Common myeloid progenitor, CD34-positive (primary cell): ENCODE measurements around the gene FCSK.

ENCODE experiments used
- CTCF ChIA-PET: fragments of 350-600 bp; sonication (Branson Sonifier 250); formaldehyde crosslinking; loops from one replicate; lab custom pipeline; 2021; ENCODE audit warnings: antibody characterized with exemption; lab: Charles Lee
- POLR2A ChIA-PET: fragments of 350-600 bp; sonication (Branson Sonifier 250); formaldehyde crosslinking; loops from one replicate; lab custom pipeline; 2021; ENCODE audit warnings: antibody characterized with exemption; lab: Charles Lee
- DNase-seq, 3 donors: peaks; one replicate each; pipeline versions ENCODE4 v3.0.0 to v3.0.0-alpha.2; 2013
- H3K27ac ChIP-seq, 2 experiments: 1 replicate in 1 of 2; 2 replicates in 1 of 2; pipeline ENCODE4 v1.7.0; 2013; ENCODE audit warnings: inconsistent platforms in 2 of 2, low read length in 2 of 2, mild to moderate bottlenecking in 2 of 2, low read depth in 1 of 2, moderate library complexity in 1 of 2; ENCODE audit not compliant: severe bottlenecking in 2 of 2, insufficient read depth in 1 of 2, poor library complexity in 1 of 2
- H3K27me3 ChIP-seq, 5 experiments: replicated peaks in 2 of 5; 1 replicate in 3 of 5; 2 replicates in 2 of 5; pipeline versions ENCODE4 v1.6.1 to v1.7.0; 2013; ENCODE audit warnings: low read length in 4 of 5, mild to moderate bottlenecking in 2 of 5, moderate library complexity in 2 of 5, inconsistent platforms in 1 of 5; ENCODE audit not compliant: insufficient read depth in 5 of 5, control insufficient read depth in 4 of 5
- H3K36me3 ChIP-seq, 4 experiments: 1 replicate in 2 of 4; 2 replicates in 2 of 4; pipeline versions ENCODE4 v1.6.1 to v1.7.0; 2013; ENCODE audit warnings: low read length in 3 of 4, control low read depth in 1 of 4, mild to moderate bottlenecking in 1 of 4; ENCODE audit not compliant: control insufficient read depth in 4 of 4, insufficient read depth in 4 of 4
- H3K4me1 ChIP-seq, 4 experiments: 1 replicate in 3 of 4; 2 replicates in 1 of 4; pipeline versions ENCODE4 v1.6.1 to v1.7.1; 2013; ENCODE audit warnings: low read length in 3 of 4, mild to moderate bottlenecking in 3 of 4, control low read depth in 1 of 4, inconsistent platforms in 1 of 4, moderate library complexity in 1 of 4; ENCODE audit not compliant: control insufficient read depth in 4 of 4, insufficient read depth in 4 of 4; ENCODE audit errors: control extremely low read depth in 1 of 4
- H3K4me3 ChIP-seq, 7 experiments: 1 replicate in 4 of 7; 2 replicates in 3 of 7; pipeline versions ENCODE4 v1.5.1 to v1.7.0; 2013; ENCODE audit warnings: mild to moderate bottlenecking in 7 of 7, low read length in 6 of 7, moderate library complexity in 6 of 7, inconsistent platforms in 2 of 7, low read depth in 2 of 7, control low read depth in 1 of 7; ENCODE audit not compliant: insufficient read depth in 4 of 7, control insufficient read depth in 1 of 7; ENCODE audit errors: extremely low read depth in 1 of 7
- H3K9me3 ChIP-seq, 5 experiments: 1 replicate in 4 of 5; 2 replicates in 1 of 5; pipeline versions ENCODE4 v1.6.1 to v1.7.1; 2013; ENCODE audit warnings: low read length in 4 of 5, mild to moderate bottlenecking in 2 of 5, inconsistent platforms in 1 of 5, low read depth in 1 of 5, moderate library complexity in 1 of 5; ENCODE audit not compliant: control insufficient read depth in 4 of 5, insufficient read depth in 2 of 5; ENCODE audit errors: control extremely low read depth in 1 of 5
- WGBS: methylation state at CpG from one replicate; pipeline ENCODE4 v1.1.5; 2013; ENCODE audit not compliant: insufficient coverage; 5-methylcytosine and 5-hydroxymethylcytosine counted together

Gene FCSK

GRCh38 chr16:70453117-70453891, 1.1 kb upstream of the FCSK start:
- peaks cover 6 to 12% (median 7%) of the 10 kb centered on the region in 4 experiments for H3K4me1 ChIP-seq
- DNase-seq = no peak
- H3K27me3 ChIP-seq = peaks cover 0 to 12% (median 0%) of the 10 kb centered on the region in 5 experiments
- peak overlapping the region in 1 of 2 experiments; percentile 99 for H3K27ac ChIP-seq
- peak overlapping the region in 6 of 7 experiments; percentile 81 to 93 (median 86) for H3K4me3 ChIP-seq
- ChIA-PET CTCF (interaction anchor here (1.0 to 2.1 kb wide), 9 partner anchors 11 to 76 kb away, joined by 3 to 10 read pairs (median 4); no protein-coding TSS in a partner anchor), POLR2A (interaction anchor here (1.0 kb wide), 1 partner anchor 19 kb away, joined by 3 read pairs; no protein-coding TSS in a partner anchor)
- no peaks in the 10 kb centered on the region for H3K9me3 ChIP-seq
- 98% methylated on average over 8 of the region's 11 CpGs for WGBS
- H3K36me3 ChIP-seq = no peaks in the 10 kb centered on the region

GRCh38 chr16:70453892-70454221, 538 bp upstream of the FCSK start:
- Histone ChIP-seq H3K36me3 (no peaks in the 10 kb centered on the region), H3K27ac (peak overlapping the region; percentile 99), H3K9me3 (no peaks in the 10 kb centered on the region), H3K4me1 (peaks cover 6 to 12% (median 7%) of the 10 kb centered on the region in 4 experiments), H3K27me3 (peaks cover 0 to 12% (median 0%) of the 10 kb centered on the region in 5 experiments), H3K4me3 (peak overlapping the region; percentile 81 to 93 (median 87))
- ChIA-PET CTCF (interaction anchor here (1.0 to 2.1 kb wide), 8 partner anchors 10 to 77 kb away, joined by 3 to 10 read pairs (median 4); no protein-coding TSS in a partner anchor), POLR2A (interaction anchor here (1.0 kb wide), 1 partner anchor 20 kb away, joined by 3 read pairs; no protein-coding TSS in a partner anchor)
- no peak for DNase-seq
- 0% methylated on average over 7 of the region's 8 CpGs for WGBS

GRCh38 chr16:70455910-70456309, 1.5 kb downstream of the FCSK start:
- 87% methylated on average over 5 of the region's 7 CpGs for WGBS
- Histone ChIP-seq H3K27me3 (peaks cover 0 to 7% (median 0%) of the 10 kb centered on the region in 5 experiments), H3K36me3 (no peaks in the 10 kb centered on the region), H3K27ac (no peak overlapping the region), H3K4me3 (no peak overlapping the region), H3K9me3 (no peaks in the 10 kb centered on the region), H3K4me1 (peaks cover 6 to 14% (median 10%) of the 10 kb centered on the region in 4 experiments)
- CTCF ChIA-PET = interaction anchor here (0.7 to 1.6 kb wide), 11 partner anchors 14 to 66 kb away, joined by 3 to 5 read pairs (median 3); partner anchors contain the start of gene ST3GAL2
- peak in 2 of 3 donors; percentile 22 to 26 for DNase-seq
- POLR2A ChIA-PET = no interaction called here

GRCh38 chr16:70457446-70458166, 3.2 kb downstream of the FCSK start:
- ChIA-PET CTCF (no interaction called here), POLR2A (no interaction called here)
- Histone ChIP-seq H3K36me3 (no peaks in the 10 kb centered on the region), H3K27ac (no peak overlapping the region), H3K4me3 (no peak overlapping the region), H3K27me3 (no peaks in the 10 kb centered on the region), H3K4me1 (peaks cover 5 to 21% (median 12%) of the 10 kb centered on the region in 4 experiments), H3K9me3 (no peaks in the 10 kb centered on the region)
- WGBS = 100% methylated on average over 4 of the region's 5 CpGs
- no peak for DNase-seq

GRCh38 chr16:70460737-70461261, 6.4 kb downstream of the FCSK start:
- Histone ChIP-seq H3K4me3 (peak overlapping the region in 1 of 7 experiments; percentile 25), H3K27me3 (no peaks in the 10 kb centered on the region), H3K27ac (no peak overlapping the region), H3K9me3 (no peaks in the 10 kb centered on the region), H3K4me1 (peaks cover 0 to 14% (median 3%) of the 10 kb centered on the region in 4 experiments), H3K36me3 (peaks cover 0 to 10% (median 1%) of the 10 kb centered on the region in 4 experiments)
- CTCF ChIA-PET = interaction anchor here (0.6 to 1.8 kb wide), 6 partner anchors 8 to 66 kb away, joined by 3 to 10 read pairs (median 4); no protein-coding TSS in a partner anchor
- POLR2A ChIA-PET = no interaction called here
- 78% methylated on average over 8 of the region's 8 CpGs for WGBS
- DNase-seq = peak in 1 of 3 donors; percentile 19

- Histone ChIP-seq H3K9me3 (no peaks in the 10 kb centered on the region), H3K4me1 (peaks cover 0 to 14% (median 3%) of the 10 kb centered on the region in 4 experiments), H3K36me3 (peaks cover 0 to 10% (median 1%) of the 10 kb centered on the region in 4 experiments), H3K27ac (no peak overlapping the region), H3K27me3 (no peaks in the 10 kb centered on the region), H3K4me3 (no peak overlapping the region)
- ChIA-PET CTCF (interaction anchor here (1.3 to 1.6 kb wide), 2 partner anchors 10 to 91 kb away, joined by 3 read pairs; no protein-coding TSS in a partner anchor), POLR2A (no interaction called here)
- no peak for DNase-seq
- 100% methylated on average over 2 of the region's 2 CpGs for WGBS
These were observed 8.8 kb downstream of the FCSK start for GRCh38 chr16:70463235-70463634.
